ENCODE results near the gene MEIG1. TPM values are rescaled to one million over a fixed set of nuclear protein-coding genes. Genes with fewer than 3 reads are reported as not detected.
"Not testable (repeated sequence)": the region's sequence is repeated elsewhere in the genome, so short reads cannot be mapped to it uniquely, and the experiment has no call there.

MEIG1 gene
- total RNA-seq, 1 donor from 2014 or later: 0.43 TPM

DNA sequence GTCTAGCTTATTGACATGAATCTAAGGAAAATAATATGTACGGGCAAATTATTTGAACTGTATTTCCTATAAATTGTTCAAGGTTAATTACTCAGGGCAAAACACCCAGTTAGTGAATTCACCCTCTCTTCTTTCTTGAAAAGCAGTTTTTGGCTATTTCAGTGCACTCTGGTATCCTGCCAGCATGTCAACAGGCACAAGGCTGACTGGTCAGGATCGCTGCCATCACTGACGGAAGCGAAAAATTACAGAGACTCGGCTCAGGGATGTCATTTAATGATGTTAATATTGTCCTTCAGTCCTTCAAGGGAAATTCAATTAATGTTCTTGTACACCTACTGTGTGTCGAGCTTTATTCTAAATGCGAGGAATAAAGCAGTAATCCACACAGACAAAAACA, 56.3 kb downstream of the MEIG1 start:
- Histone ChIP-seq H3K4me3 (ENCODE audit: insufficient read depth, low read depth, low read length) (no peak overlapping the region), H4K20me1 (ENCODE audit: insufficient read depth, low read length) (no peaks in the 10 kb centered on the region), H3K9ac (ENCODE audit: low read length) (no peak overlapping the region), H3K79me2 (ENCODE audit: insufficient read depth, low read length) (no peaks in the 10 kb centered on the region), H3K36me3 (ENCODE audit: insufficient read depth, low read length) (no peaks in the 10 kb centered on the region), H2AFZ (ENCODE audit: low read depth, low read length) (no peak overlapping the region), H3K4me2 (ENCODE audit: low read length) (no peak overlapping the region), H3K27ac (ENCODE audit: low read depth, low read length) (no peak overlapping the region), H3K27me3 (ENCODE audit: insufficient read depth, low read length) (no peaks in the 10 kb centered on the region), H3K4me1 (ENCODE audit: insufficient read depth, low read length) (no peaks in the 10 kb centered on the region), H3K9me3 (ENCODE audit: insufficient read depth, low read depth, low read length) (no peaks in the 10 kb centered on the region)
- no peaks in the 10 kb centered on the region for H3K4me1 Mint-ChIP-seq (ENCODE audit: low read depth, unreplicated experiment)
- TF ChIP-seq, protein P1, sequence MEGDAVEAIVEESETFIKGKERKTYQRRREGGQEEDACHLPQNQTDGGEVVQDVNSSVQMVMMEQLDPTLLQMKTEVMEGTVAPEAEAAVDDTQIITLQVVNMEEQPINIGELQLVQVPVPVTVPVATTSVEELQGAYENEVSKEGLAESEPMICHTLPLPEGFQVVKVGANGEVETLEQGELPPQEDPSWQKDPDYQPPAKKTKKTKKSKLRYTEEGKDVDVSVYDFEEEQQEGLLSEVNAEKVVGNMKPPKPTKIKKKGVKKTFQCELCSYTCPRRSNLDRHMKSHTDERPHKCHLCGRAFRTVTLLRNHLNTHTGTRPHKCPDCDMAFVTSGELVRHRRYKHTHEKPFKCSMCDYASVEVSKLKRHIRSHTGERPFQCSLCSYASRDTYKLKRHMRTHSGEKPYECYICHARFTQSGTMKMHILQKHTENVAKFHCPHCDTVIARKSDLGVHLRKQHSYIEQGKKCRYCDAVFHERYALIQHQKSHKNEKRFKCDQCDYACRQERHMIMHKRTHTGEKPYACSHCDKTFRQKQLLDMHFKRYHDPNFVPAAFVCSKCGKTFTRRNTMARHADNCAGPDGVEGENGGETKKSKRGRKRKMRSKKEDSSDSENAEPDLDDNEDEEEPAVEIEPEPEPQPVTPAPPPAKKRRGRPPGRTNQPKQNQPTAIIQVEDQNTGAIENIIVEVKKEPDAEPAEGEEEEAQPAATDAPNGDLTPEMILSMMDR (IDR thresholded peaks at IDR 0.05; ENCODE audit: insufficient read depth, low read depth, low read length): no peak
- TF ChIP-seq EZH2 (IDR thresholded peaks at IDR 0.05; ENCODE audit: insufficient read depth, low read length): no peak
- H3K9me3 Mint-ChIP-seq (ENCODE audit: unreplicated experiment): peaks cover 2% of the 10 kb centered on the region
- no peak for DNase-seq (ENCODE audit: low read depth)
- no peak for FAIRE-seq
- no peak overlapping the region for H3K27ac Mint-ChIP-seq (ENCODE audit: unreplicated experiment)
- H3K36me3 Mint-ChIP-seq (ENCODE audit: low read depth, unreplicated experiment): no peaks in the 10 kb centered on the region
- H3K27me3 Mint-ChIP-seq (ENCODE audit: low read depth, unreplicated experiment): peaks cover 32% of the 10 kb centered on the region
- no peak overlapping the region for H3K4me3 Mint-ChIP-seq (ENCODE audit: unreplicated experiment)

DNA sequence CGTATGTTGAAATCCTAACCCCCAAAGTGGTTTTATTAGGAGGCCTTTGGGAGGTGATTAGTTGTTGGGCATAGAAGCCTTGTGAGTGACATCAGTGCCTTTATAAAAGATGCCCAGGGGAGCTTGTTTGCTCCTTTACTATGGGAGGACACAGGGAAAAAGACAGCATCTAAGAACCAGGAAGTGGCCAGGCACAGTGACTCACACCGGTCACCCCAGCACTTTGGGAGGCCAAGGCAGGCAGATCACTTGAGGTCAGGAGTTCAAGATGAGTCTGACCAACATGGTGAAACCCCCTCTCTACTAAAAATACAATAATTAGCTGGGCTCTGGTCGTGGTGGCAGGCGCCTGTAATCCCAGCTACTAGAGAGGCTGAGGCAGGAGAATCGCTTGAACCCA, 61.8 kb downstream of the MEIG1 start:
- H3K9me3 Mint-ChIP-seq (ENCODE audit: unreplicated experiment); H3K4me1 ChIP-seq (ENCODE audit: insufficient read depth, low read length); H3K4me3 ChIP-seq (ENCODE audit: insufficient read depth, low read depth, low read length); DNase-seq (ENCODE audit: low read depth); H3K27ac ChIP-seq (ENCODE audit: low read depth, low read length); H3K27me3 ChIP-seq (ENCODE audit: insufficient read depth, low read length); H3K4me1 Mint-ChIP-seq (ENCODE audit: low read depth, unreplicated experiment); H3K9me3 ChIP-seq (ENCODE audit: insufficient read depth, low read depth, low read length); H3K4me2 ChIP-seq (ENCODE audit: low read length); H3K27ac Mint-ChIP-seq (ENCODE audit: unreplicated experiment); H3K4me3 Mint-ChIP-seq (ENCODE audit: unreplicated experiment); H3K79me2 ChIP-seq (ENCODE audit: insufficient read depth, low read length); H3K27me3 Mint-ChIP-seq (ENCODE audit: low read depth, unreplicated experiment); H3K36me3 ChIP-seq (ENCODE audit: insufficient read depth, low read length); H3K9ac ChIP-seq (ENCODE audit: low read length); H4K20me1 ChIP-seq (ENCODE audit: insufficient read depth, low read length); H3K36me3 Mint-ChIP-seq (ENCODE audit: low read depth, unreplicated experiment); FAIRE-seq: not testable (repeated sequence)
- peak overlapping the region; percentile 18 for H2AFZ ChIP-seq (ENCODE audit: low read depth, low read length)

Other genes with a start within 250 kb of the MEIG1 start
- gene FAM107B, start 184.5 kb upstream of the MEIG1 start, total RNA-seq: 36.0 and 42.3 TPM in 2 replicates
- 1.4 and 2.0 TPM in 2 replicates for gene CDNF, start 121.4 kb upstream of the MEIG1 start, total RNA-seq
- gene HSPA14, start 121.1 kb upstream of the MEIG1 start, total RNA-seq: 12.8 and 13.3 TPM in 2 replicates
- gene MSANTD7, start 121.1 kb upstream of the MEIG1 start, total RNA-seq: 15.1 and 16.0 TPM in 2 replicates
- gene SUV39H2, start 80.5 kb upstream of the MEIG1 start, total RNA-seq: 10.6 and 13.8 TPM in 2 replicates
- gene DCLRE1C, start 5.3 kb upstream of the MEIG1 start, total RNA-seq: 8.5 and 10.1 TPM in 2 replicates
- not detected in 2 replicates for gene OLAH, start 84.6 kb downstream of the MEIG1 start, total RNA-seq
- gene ACBD7, start 129.4 kb downstream of the MEIG1 start, total RNA-seq: 0.36 and 0.79 TPM in 2 replicates
- 17.6 and 17.9 TPM in 2 replicates for gene RPP38, start 138.0 kb downstream of the MEIG1 start, total RNA-seq
- 20.9 and 22.1 TPM in 2 replicates for gene NMT2, start 209.3 kb downstream of the MEIG1 start, total RNA-seq